Trophoblast cell (in vitro differentiated cells and primary cell): ENCODE results near the gene FCER1G.

Source experiments
- DNase-seq, 2 donors: peaks; one replicate each; pipeline ENCODE4 v3.0.0-alpha.2; 2016
- H2AFZ ChIP-seq: 2 replicates; pipeline ENCODE4 v1.6.1; 2013; ENCODE audit warnings: low read length, moderate library complexity, mild to moderate bottlenecking; ENCODE audit not compliant: insufficient read depth, poor library complexity
- H2AK5ac ChIP-seq: 2 replicates; pipeline ENCODE4 v1.6.1; 2013; ENCODE audit warnings: mild to moderate bottlenecking, low read length
- H2BK120ac ChIP-seq: 2 replicates; pipeline ENCODE4 v1.6.1; 2013; ENCODE audit warnings: low read length, mild to moderate bottlenecking, moderate library complexity; ENCODE audit not compliant: insufficient read depth, poor library complexity
- H2BK12ac ChIP-seq: 2 replicates; pipeline ENCODE4 v1.6.1; 2013; ENCODE audit warnings: mild to moderate bottlenecking, low read length, moderate library complexity
- H2BK5ac ChIP-seq: 2 replicates; pipeline ENCODE4 v1.6.1; 2013; ENCODE audit warnings: low read length, low read depth, moderate library complexity, mild to moderate bottlenecking; ENCODE audit not compliant: poor library complexity
- H3K14ac ChIP-seq: 2 replicates; pipeline ENCODE4 v1.6.1; 2013; ENCODE audit warnings: mild to moderate bottlenecking, low read length
- H3K18ac ChIP-seq: 2 replicates; pipeline ENCODE4 v1.6.1; 2013; ENCODE audit warnings: mild to moderate bottlenecking, low read length
- H3K23ac ChIP-seq: 2 replicates; pipeline ENCODE4 v1.6.1; 2013; ENCODE audit warnings: low read length
- H3K27ac ChIP-seq: 2 replicates; pipeline ENCODE4 v1.5.1; 2013; ENCODE audit warnings: low read depth, mild to moderate bottlenecking, inconsistent platforms, low read length, moderate library complexity
- H3K27me3 ChIP-seq: 2 replicates; pipeline ENCODE4 v1.6.1; 2013; ENCODE audit warnings: inconsistent platforms, mild to moderate bottlenecking, low read length, moderate library complexity; ENCODE audit not compliant: insufficient read depth
- H3K36me3 ChIP-seq, 2 experiments: 1 replicate in 1 of 2; 2 replicates in 1 of 2; pipeline ENCODE4 v1.6.1; 2013; ENCODE audit warnings: low read length in 2 of 2, mild to moderate bottlenecking in 2 of 2, moderate library complexity in 1 of 2; ENCODE audit not compliant: insufficient read depth in 2 of 2, control insufficient read depth in 1 of 2
- H3K4ac ChIP-seq: 2 replicates; pipeline ENCODE4 v1.6.1; 2013; ENCODE audit warnings: low read depth, mild to moderate bottlenecking, low read length, moderate library complexity
- H3K4me1 ChIP-seq, 2 experiments: 1 replicate in 1 of 2; 2 replicates in 1 of 2; pipeline ENCODE4 v1.6.1; 2013; ENCODE audit warnings: low read length in 2 of 2, mild to moderate bottlenecking in 2 of 2, moderate library complexity in 1 of 2; ENCODE audit not compliant: insufficient read depth in 2 of 2, control insufficient read depth in 1 of 2
- H3K4me2 ChIP-seq: 2 replicates; pipeline ENCODE4 v1.6.1; 2013; ENCODE audit warnings: inconsistent platforms, mild to moderate bottlenecking, low read length, moderate library complexity
- H3K4me3 ChIP-seq: 2 replicates; pipeline ENCODE4 v1.5.1; 2013; ENCODE audit warnings: mild to moderate bottlenecking, low read depth, low read length, inconsistent platforms
- H3K79me1 ChIP-seq: one replicate; pipeline ENCODE4 v1.6.1; 2013; ENCODE audit warnings: low read length
- H3K79me2 ChIP-seq: 2 replicates; pipeline ENCODE4 v1.6.1; 2013; ENCODE audit warnings: low read length, mild to moderate bottlenecking; ENCODE audit not compliant: control insufficient read depth, insufficient read depth, poor library complexity
- H3K9ac ChIP-seq: 2 replicates; pipeline ENCODE4 v1.6.1; 2013; ENCODE audit warnings: mild to moderate bottlenecking, low read length
- H3K9me3 ChIP-seq: 2 replicates; pipeline ENCODE4 v1.6.1; 2013; ENCODE audit warnings: low read depth, mild to moderate bottlenecking, control low read depth, inconsistent platforms, low read length; ENCODE audit not compliant: insufficient read depth
- H4K12ac ChIP-seq: 2 replicates; pipeline ENCODE4 v1.6.1; 2013; ENCODE audit warnings: low read depth, mild to moderate bottlenecking, low read length, moderate library complexity
- H4K8ac ChIP-seq: 2 replicates; pipeline ENCODE4 v1.6.1; 2013; ENCODE audit warnings: low read depth, mild to moderate bottlenecking, low read length, moderate library complexity
- H4K91ac ChIP-seq: one replicate; pipeline ENCODE4 v1.6.1; 2013; ENCODE audit warnings: low read depth, mild to moderate bottlenecking, low read length, moderate library complexity
- WGBS: extraction: QIAGEN DNeasy Blood & Tissue Kit; methylation state at CpG from one replicate; pipeline ENCODE4 v1.1.7; 2013; ENCODE audit warnings: missing lambda C conversion rate; ENCODE audit not compliant: insufficient read length, insufficient coverage; ENCODE audit errors: extremely low coverage; 5-methylcytosine and 5-hydroxymethylcytosine counted together

FCER1G gene

DNA sequence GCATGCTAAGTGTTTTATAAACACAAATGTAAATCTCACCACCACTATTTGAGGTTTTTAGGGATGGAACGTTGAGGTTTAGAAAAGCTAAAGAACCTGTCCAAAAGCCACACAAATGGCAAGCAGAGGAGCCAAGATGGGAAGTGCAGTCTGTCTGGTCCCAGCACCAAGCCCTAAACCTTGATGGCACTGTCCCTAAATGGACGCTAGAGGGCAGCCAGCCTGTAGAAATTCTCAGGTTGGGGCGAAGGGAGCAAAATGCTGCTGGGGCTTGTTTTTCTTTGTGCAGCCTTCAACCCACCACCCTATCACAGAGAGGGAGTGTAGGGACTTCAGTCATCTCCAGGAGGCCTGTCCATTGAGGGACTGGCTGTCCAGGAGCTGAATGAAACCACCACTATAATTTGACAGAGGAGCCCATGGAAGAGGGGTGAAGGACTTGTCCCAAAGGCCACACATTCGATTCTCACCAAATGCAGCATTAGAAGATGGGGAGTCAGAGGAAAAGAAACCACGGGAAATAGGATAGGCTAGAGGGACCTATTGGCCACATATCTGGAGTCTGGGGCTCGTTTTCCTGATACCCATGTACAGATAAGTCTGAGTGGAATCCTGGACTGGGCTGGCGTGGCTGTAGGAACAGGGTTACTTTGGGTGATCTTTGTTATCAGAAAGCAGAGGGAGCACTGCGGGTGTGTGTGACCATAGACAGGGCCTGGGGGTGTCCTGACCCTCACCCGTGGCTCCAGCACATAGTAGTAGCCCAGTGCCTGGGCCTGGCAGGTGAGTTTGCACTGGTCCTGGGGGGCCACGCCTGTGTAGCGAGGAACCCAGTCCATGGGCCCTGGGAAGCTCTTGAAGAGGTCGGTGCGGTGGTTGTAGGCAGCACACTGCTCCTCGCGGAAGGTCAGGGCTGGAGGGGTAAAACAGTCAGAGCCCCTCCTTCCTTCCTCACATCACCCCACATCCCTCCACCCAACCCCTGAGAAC is 22.3 kb upstream of the FCER1G start:
- H3K36me3 ChIP-seq = no peaks in the 10 kb centered on the region
- no peak overlapping the region for H3K4me2 ChIP-seq
- no peak overlapping the region for H2BK5ac ChIP-seq
- no peak overlapping the region for H2BK120ac ChIP-seq
- no peak overlapping the region for H3K23ac ChIP-seq
- H3K4me1 ChIP-seq = peaks cover 4% of the 10 kb centered on the region in 2 experiments
- no peak overlapping the region for H3K18ac ChIP-seq
- H4K8ac ChIP-seq = peak overlapping the region; percentile 26
- H2AFZ ChIP-seq = no peak overlapping the region
- H2AK5ac ChIP-seq = no peak overlapping the region
- H4K12ac ChIP-seq = no peak overlapping the region
- H3K4me3 ChIP-seq = no peak overlapping the region
- no peaks in the 10 kb centered on the region for H3K27me3 ChIP-seq
- no peak overlapping the region for H3K27ac ChIP-seq
- no peak overlapping the region for H2BK12ac ChIP-seq
- DNase-seq = peak; percentile 40 to 88
- H3K9ac ChIP-seq = no peak overlapping the region
- no peak overlapping the region for H3K4ac ChIP-seq
- H4K91ac ChIP-seq = no peak overlapping the region
- H3K14ac ChIP-seq = no peak overlapping the region
- no peaks in the 10 kb centered on the region for H3K79me1 ChIP-seq
- H3K9me3 ChIP-seq = no peaks in the 10 kb centered on the region
- H3K79me2 ChIP-seq = no peaks in the 10 kb centered on the region
- no CpG with 5 or more reads among the region's 15 CpGs for WGBS

DNA sequence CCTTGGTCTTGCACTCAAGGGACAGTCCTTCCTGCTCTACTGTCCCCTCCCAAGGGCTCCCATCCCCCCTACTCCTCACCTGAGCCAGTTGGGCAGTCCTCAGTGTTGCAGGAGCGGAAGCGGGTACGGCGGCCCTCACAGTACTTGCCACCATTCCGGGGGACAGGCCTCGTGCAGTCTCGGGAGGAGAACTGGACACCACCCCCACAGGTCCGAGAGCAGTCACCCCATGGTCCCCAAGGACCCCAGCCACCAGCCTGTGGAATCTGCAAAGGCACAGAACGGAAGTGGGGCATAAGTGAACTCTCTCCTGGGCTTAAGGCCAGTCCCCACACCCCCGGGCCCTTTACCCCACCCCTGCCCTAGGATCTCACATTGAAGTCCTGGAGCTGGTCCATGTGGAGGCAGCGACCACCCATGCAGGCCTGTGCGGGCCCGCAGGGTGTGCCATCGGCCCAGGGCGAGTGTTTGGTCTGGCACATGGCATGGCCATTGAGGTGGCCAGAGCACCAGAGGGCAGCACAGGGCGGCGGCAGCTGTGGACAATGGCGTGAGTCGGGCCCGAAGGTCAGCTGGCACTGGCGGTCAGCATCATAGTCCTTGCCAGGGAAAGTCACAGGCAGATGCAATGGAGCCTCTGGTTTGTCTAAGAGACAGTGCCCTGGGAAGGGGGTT is 21.4 kb upstream of the FCER1G start:
- peaks cover 11 to 12% of the 10 kb centered on the region in 2 experiments for H3K4me1 ChIP-seq
- H4K8ac ChIP-seq = no peak overlapping the region
- WGBS = no CpG with 5 or more reads among the region's 21 CpGs
- peaks cover 2% of the 10 kb centered on the region for H3K79me2 ChIP-seq
- no peak overlapping the region for H2BK120ac ChIP-seq
- no peak overlapping the region for H3K4ac ChIP-seq
- H4K91ac ChIP-seq = no peak overlapping the region
- no peak overlapping the region for H3K4me2 ChIP-seq
- H2AK5ac ChIP-seq = no peak overlapping the region
- no peaks in the 10 kb centered on the region for H3K36me3 ChIP-seq
- H3K27me3 ChIP-seq = no peaks in the 10 kb centered on the region
- H3K9me3 ChIP-seq = no peaks in the 10 kb centered on the region
- no peak overlapping the region for H2AFZ ChIP-seq
- H3K23ac ChIP-seq = no peak overlapping the region
- H2BK5ac ChIP-seq = no peak overlapping the region
- H3K4me3 ChIP-seq = no peak overlapping the region
- peaks cover 2% of the 10 kb centered on the region for H3K79me1 ChIP-seq
- no peak overlapping the region for H3K27ac ChIP-seq
- no peak overlapping the region for H3K18ac ChIP-seq
- no peak overlapping the region for H4K12ac ChIP-seq
- no peak overlapping the region for H2BK12ac ChIP-seq
- no peak overlapping the region for H3K9ac ChIP-seq
- DNase-seq = no peak
- H3K14ac ChIP-seq = no peak overlapping the region

DNA sequence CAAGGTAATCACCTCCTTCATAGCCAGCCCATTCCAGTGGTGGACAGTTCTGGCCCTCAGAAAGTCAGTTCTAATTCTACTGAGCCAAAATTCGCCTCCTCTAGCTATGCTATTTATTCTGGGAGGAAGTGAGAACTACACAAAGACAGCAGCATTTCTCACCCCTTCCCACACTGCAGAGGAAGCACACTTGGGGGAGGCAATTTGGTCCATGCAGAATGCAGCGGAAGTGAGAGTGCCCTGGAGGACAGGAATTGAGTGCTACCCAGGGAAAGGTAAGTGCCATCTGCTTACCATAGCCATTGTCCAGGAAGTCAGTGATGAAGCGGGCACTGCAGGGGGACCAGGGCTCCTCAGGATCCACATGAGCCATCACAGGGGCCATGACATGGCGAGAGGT is 19.9 kb upstream of the FCER1G start:
- no peak overlapping the region for H3K14ac ChIP-seq
- DNase-seq = no peak
- no peak overlapping the region for H3K23ac ChIP-seq
- no peak overlapping the region for H3K4ac ChIP-seq
- H3K79me2 ChIP-seq = peaks cover 2% of the 10 kb centered on the region
- no peak overlapping the region for H3K18ac ChIP-seq
- no peak overlapping the region for H3K4me2 ChIP-seq
- no peaks in the 10 kb centered on the region for H3K36me3 ChIP-seq
- H4K8ac ChIP-seq = no peak overlapping the region
- no peak overlapping the region for H2AFZ ChIP-seq
- H4K12ac ChIP-seq = no peak overlapping the region
- H3K27me3 ChIP-seq = no peaks in the 10 kb centered on the region
- H3K9ac ChIP-seq = no peak overlapping the region
- H2AK5ac ChIP-seq = no peak overlapping the region
- no peaks in the 10 kb centered on the region for H3K9me3 ChIP-seq
- no CpG with 5 or more reads among the region's 4 CpGs for WGBS
- no peak overlapping the region for H2BK120ac ChIP-seq
- peaks cover 2% of the 10 kb centered on the region for H3K79me1 ChIP-seq
- H3K4me3 ChIP-seq = no peak overlapping the region
- H2BK5ac ChIP-seq = no peak overlapping the region
- no peak overlapping the region for H4K91ac ChIP-seq
- H3K4me1 ChIP-seq = peaks cover 13 to 15% of the 10 kb centered on the region in 2 experiments
- H2BK12ac ChIP-seq = no peak overlapping the region
- no peak overlapping the region for H3K27ac ChIP-seq

DNA sequence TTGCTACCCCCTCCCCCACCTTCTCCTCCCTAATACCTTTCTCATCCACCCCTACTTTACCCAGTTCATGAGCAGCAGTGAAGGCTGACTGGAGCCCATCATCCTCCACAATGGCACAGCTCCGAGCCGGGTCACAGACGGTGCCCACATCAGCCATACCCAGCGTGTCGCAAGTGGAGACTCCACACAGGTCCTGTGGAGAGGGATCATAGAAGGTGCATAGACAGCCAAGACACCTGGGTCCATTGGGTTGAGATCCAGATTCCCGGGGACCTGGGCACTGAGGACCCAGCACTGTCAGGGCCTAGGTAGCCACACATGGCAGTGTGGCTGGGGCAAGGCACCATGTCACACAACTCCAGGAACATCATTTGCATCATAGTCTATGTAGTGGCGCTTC is 19.0 kb upstream of the FCER1G start:
- H3K27ac ChIP-seq = no peak overlapping the region
- no peak for DNase-seq
- H3K27me3 ChIP-seq = no peaks in the 10 kb centered on the region
- H3K14ac ChIP-seq = no peak overlapping the region
- no peak overlapping the region for H2BK12ac ChIP-seq
- H2BK120ac ChIP-seq = no peak overlapping the region
- H3K4ac ChIP-seq = no peak overlapping the region
- no peak overlapping the region for H3K4me3 ChIP-seq
- H3K79me2 ChIP-seq = peaks cover 2% of the 10 kb centered on the region
- WGBS = no CpG with 5 or more reads among the region's 7 CpGs
- H2AFZ ChIP-seq = no peak overlapping the region
- no peak overlapping the region for H4K91ac ChIP-seq
- no peaks in the 10 kb centered on the region for H3K9me3 ChIP-seq
- H4K12ac ChIP-seq = no peak overlapping the region
- H3K4me2 ChIP-seq = no peak overlapping the region
- no peak overlapping the region for H3K9ac ChIP-seq
- no peak overlapping the region for H2AK5ac ChIP-seq
- H3K36me3 ChIP-seq = no peaks in the 10 kb centered on the region
- H3K18ac ChIP-seq = no peak overlapping the region
- no peak overlapping the region for H4K8ac ChIP-seq
- H3K79me1 ChIP-seq = peaks cover 6% of the 10 kb centered on the region
- H3K23ac ChIP-seq = no peak overlapping the region
- H2BK5ac ChIP-seq = no peak overlapping the region
- H3K4me1 ChIP-seq = peaks cover 18 to 19% of the 10 kb centered on the region in 2 experiments
